Tibial nerve (tissue), 4 donors: ENCODE measurements around the gene ARGLU1. TPM values are rescaled to one million over a fixed set of nuclear protein-coding genes. Genes with fewer than 3 reads are reported as not detected.

Experiments used
- DNase-seq, 2 donors: peaks; one replicate each; pipeline ENCODE4 v3.0.0-alpha.2; 2019; ENCODE audit warnings: low spot score in 2 of 2
- H3K27ac ChIP-seq, 4 donors: fragments of 200-600 bp; sonication (generic) in 3 of 4; one replicate each; pipeline ENCODE4 v1.5.1; 2017 to 2019; ENCODE audit warnings: mild to moderate bottlenecking in 1 of 4
- H3K27me3 ChIP-seq, 2 donors: fragments of 200-600 bp; sonication (generic) in 1 of 2; one replicate each; pipeline versions ENCODE4 v1.5.1 to v1.6.0; 2017 to 2019
- H3K36me3 ChIP-seq, 3 donors: fragments of 200-600 bp; sonication (generic); one replicate each; pipeline ENCODE4 v1.5.1; 2018 to 2019
- H3K4me1 ChIP-seq, 4 donors: fragments of 200-600 bp; sonication (generic) in 3 of 4; one replicate each; pipeline ENCODE4 v1.5.1; 2017 to 2019
- H3K4me3 ChIP-seq, 4 donors: fragments of 200-600 bp; sonication (generic) in 3 of 4; one replicate each; pipeline ENCODE4 v1.5.1; 2017 to 2019; ENCODE audit warnings: mild to moderate bottlenecking in 1 of 4, moderate library complexity in 1 of 4
- H3K9me3 ChIP-seq, 4 donors: fragments of 200-600 bp; sonication (generic) in 3 of 4; one replicate each; pipeline ENCODE4 v1.5.1; 2017 to 2019
- EP300 ChIP-seq, 2 donors: sonication (generic); formaldehyde crosslinking; IDR thresholded peaks; one replicate each; pipeline ENCODE4 v1.6.1; 2017; ENCODE audit warnings: antibody characterized with exemption in 2 of 2, mild to moderate bottlenecking in 1 of 2
- POLR2A ChIP-seq, 2 donors: fragments of 450-650 bp; IDR thresholded peaks; one replicate each; pipeline ENCODE4 v1.6.1; 2017; ENCODE audit warnings: antibody characterized with exemption in 2 of 2, mild to moderate bottlenecking in 2 of 2, moderate library complexity in 2 of 2
- WGBS, 2 donors: methylation state at CpG; one replicate each; pipeline ENCODE4 v1.1.5; 2018; 5-methylcytosine and 5-hydroxymethylcytosine counted together
- total RNA-seq, 4 donors: library from RNA; depleted of rRNA; stranded (reverse); fragments of >200 nt; gene quantifications; one replicate each; pipeline ENCODE4 v1.1.0, GENCODE V29; 2016
- TF ChIP-seq, protein P1 (sequence below), 5 experiments: fragments of 200-600 bp in 3 of 5; fragments of 450-650 bp in 2 of 5; sonication (generic) in 3 of 5; IDR thresholded peaks; one replicate each; pipeline ENCODE4 v1.5.1; 2016 to 2019; ENCODE audit warnings: antibody characterized with exemption in 5 of 5, mild to moderate bottlenecking in 3 of 5, moderate library complexity in 2 of 5

ARGLU1 gene
- total RNA-seq, 4 donors from 2014 or later = 115 to 148 (median 138) TPM

DNA sequence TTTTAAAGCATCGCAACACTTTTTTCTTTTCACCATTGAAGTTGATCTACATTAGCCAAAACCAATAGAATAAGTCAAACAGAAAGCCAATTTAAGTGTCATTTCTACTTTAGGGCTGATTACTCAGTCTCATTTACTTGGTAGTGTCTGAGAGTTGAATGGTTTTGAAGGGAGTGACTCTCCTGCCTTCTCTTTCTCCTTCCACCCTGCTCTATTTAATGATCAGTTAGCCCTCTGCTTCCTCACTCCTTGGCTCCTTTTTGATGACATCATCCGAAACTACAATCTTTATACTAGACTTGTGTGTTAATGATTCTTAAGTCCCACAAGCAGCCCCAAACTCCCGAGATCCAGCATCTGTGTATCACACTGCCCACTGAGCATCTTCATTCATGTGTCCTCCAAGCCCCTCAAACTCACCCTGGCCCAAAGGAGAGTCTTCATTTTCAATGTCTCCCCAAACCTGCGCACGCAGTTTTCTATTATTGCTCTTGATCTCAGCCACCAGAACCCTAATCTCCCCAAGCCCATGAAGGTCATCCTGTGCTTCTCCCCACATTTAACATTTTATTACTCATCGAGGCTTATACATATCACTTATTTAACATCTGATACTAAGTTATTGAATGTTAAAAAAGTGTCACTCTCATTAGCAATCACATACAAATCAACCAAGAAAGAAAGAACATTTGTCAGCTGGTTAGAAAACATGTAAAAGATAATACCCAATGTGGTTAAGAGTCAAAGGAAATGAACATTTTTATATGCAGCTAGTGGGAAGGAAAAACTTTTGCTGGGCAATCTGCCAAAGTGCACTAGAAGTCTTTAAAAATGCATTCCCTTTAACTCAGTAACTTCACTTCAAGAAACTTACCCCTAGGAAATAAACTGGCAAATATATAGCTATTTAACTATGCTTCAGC lies 32.2 kb upstream of the ARGLU1 start:
- H3K36me3 ChIP-seq = no peaks in the 10 kb centered on the region
- TF ChIP-seq EP300 (IDR thresholded peaks at IDR 0.05) (no peak), POLR2A (IDR thresholded peaks at IDR 0.05) (no peak)
- TF ChIP-seq, protein P1, sequence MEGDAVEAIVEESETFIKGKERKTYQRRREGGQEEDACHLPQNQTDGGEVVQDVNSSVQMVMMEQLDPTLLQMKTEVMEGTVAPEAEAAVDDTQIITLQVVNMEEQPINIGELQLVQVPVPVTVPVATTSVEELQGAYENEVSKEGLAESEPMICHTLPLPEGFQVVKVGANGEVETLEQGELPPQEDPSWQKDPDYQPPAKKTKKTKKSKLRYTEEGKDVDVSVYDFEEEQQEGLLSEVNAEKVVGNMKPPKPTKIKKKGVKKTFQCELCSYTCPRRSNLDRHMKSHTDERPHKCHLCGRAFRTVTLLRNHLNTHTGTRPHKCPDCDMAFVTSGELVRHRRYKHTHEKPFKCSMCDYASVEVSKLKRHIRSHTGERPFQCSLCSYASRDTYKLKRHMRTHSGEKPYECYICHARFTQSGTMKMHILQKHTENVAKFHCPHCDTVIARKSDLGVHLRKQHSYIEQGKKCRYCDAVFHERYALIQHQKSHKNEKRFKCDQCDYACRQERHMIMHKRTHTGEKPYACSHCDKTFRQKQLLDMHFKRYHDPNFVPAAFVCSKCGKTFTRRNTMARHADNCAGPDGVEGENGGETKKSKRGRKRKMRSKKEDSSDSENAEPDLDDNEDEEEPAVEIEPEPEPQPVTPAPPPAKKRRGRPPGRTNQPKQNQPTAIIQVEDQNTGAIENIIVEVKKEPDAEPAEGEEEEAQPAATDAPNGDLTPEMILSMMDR (IDR thresholded peaks at IDR 0.05) = no peak
- peak in 1 of 2 donors; percentile 17 for DNase-seq
- H3K27ac ChIP-seq = no peak overlapping the region
- H3K4me1 ChIP-seq = peaks cover 0 to 26% (median 0%) of the 10 kb centered on the region in 4 donors
- no peaks in the 10 kb centered on the region for H3K27me3 ChIP-seq
- H3K9me3 ChIP-seq = no peaks in the 10 kb centered on the region
- H3K4me3 ChIP-seq = no peak overlapping the region
- 64 to 68% methylated on average over 6 of the region's 6 CpGs for WGBS, 2 donors

DNA sequence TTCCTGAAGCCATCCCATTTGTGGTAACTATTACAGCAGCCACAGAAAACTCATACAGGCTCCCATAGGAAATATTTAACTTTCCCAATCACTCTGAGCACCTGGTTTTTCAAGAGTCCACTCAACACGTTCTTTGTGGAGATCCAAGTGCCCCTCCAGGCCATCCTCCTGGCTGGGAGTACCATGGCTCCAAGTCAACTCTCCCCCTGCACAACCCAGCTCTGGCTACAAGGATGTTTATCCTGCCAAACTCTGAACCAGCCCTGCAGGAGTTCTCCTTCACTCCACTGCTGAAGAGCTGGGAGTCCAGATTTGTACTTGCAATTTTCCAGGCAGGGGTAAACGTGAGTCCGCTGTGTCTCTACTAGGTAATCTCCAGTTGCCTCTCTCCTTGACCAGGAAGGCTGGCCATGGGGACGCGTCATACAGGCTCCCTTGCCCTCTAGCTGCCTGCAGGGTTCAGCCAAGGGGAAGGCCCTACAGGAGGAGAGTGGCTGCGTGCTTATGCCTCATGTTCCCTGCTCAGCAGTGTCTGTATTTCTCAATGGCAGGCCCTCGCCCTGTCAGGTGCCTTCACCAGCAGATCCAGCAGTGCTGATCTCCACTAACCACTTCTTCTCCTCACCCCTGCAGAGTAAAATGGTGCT lies 29.9 kb upstream of the ARGLU1 start:
- TF ChIP-seq POLR2A (IDR thresholded peaks at IDR 0.05) = no peak
- TF ChIP-seq, protein P1 (IDR thresholded peaks at IDR 0.05) = no peak
- TF ChIP-seq EP300 (IDR thresholded peaks at IDR 0.05) = no peak
- Histone ChIP-seq H3K36me3 (no peaks in the 10 kb centered on the region), H3K4me1 (peaks cover 0 to 26% (median 0%) of the 10 kb centered on the region in 4 donors), H3K9me3 (no peaks in the 10 kb centered on the region), H3K27ac (no peak overlapping the region), H3K4me3 (no peak overlapping the region), H3K27me3 (no peaks in the 10 kb centered on the region)
- 88 to 89% methylated on average over 7 of the region's 7 CpGs for WGBS, 2 donors
- DNase-seq = no peak

DNA sequence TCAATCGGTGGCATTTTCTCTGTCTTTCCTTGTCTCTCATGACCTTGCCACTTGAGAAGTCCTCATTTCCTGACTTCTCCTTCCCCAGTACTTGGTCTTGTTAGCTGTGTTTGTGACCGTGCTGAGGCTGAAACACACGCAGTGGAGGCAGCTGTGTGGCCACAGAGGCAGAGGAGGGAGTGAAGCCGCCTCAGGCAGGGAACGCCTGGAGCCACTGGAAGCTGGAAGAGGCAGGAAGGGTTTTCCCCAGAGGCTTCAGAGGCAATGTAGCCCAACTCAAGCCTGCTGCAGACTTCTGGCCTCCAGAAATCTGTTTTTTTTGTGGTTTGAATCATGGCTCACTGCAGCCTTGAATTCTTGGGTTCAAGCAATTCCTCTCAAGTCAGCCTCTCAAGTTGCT lies 29.2 kb upstream of the ARGLU1 start:
- peak overlapping the region in 1 of 4 donors; percentile 11 for H3K27ac ChIP-seq
- H3K36me3 ChIP-seq = no peaks in the 10 kb centered on the region
- TF ChIP-seq, protein P1 (IDR thresholded peaks at IDR 0.05) = no peak
- TF ChIP-seq EP300 (IDR thresholded peaks at IDR 0.05) = no peak
- TF ChIP-seq POLR2A (IDR thresholded peaks at IDR 0.05) = no peak
- WGBS, 2 donors = 62 to 81% methylated on average over 5 of the region's 5 CpGs
- H3K9me3 ChIP-seq = no peaks in the 10 kb centered on the region
- H3K27me3 ChIP-seq = no peaks in the 10 kb centered on the region
- DNase-seq = peak in 1 of 2 donors; percentile 27
- no peak overlapping the region for H3K4me3 ChIP-seq
- peaks cover 0 to 26% (median 0%) of the 10 kb centered on the region in 4 donors for H3K4me1 ChIP-seq

DNA sequence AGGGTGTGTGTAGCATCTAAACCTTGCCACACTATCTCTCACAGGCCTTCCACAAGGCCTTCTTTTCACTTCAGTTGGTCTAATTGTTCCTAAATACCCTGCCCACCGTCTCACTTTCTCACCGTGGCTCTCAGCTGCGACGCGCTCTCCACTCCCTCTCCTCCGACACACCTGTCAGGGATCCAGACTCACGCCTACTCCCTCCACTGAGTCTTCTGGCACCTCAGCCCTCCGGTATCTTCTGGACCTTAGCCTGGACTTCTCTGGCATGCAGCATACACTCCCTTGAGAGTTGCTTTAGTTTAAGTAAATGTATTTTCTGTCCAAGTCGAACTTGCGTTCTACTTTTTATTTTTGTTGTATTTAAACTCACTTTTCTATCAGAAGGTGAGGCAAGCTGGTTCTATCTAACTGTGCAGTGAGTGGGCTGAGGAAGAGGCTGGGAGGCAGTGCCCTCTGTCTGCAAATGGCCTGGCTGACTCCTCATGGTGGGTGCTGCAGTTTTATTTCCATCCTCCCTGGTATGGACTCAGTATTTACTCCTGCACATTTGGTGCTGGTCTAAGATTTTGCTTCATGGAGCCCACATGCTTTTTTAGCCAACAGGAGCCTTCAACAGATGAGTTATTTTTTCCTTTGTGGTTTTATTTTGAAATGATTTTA lies 28.5 kb upstream of the ARGLU1 start:
- DNase-seq = no peak
- Histone ChIP-seq H3K36me3 (no peaks in the 10 kb centered on the region), H3K27me3 (no peaks in the 10 kb centered on the region), H3K27ac (peak overlapping the region in 1 of 4 donors; percentile 11), H3K4me3 (no peak overlapping the region), H3K4me1 (peaks cover 0 to 26% (median 0%) of the 10 kb centered on the region in 4 donors), H3K9me3 (no peaks in the 10 kb centered on the region)
- WGBS, 2 donors = 76 to 77% methylated on average over 10 of the region's 10 CpGs
- no peak for TF ChIP-seq POLR2A (IDR thresholded peaks at IDR 0.05)
- TF ChIP-seq EP300 (IDR thresholded peaks at IDR 0.05) = no peak
- TF ChIP-seq, protein P1 (IDR thresholded peaks at IDR 0.05) = no peak
